AG08396 (cell line): ENCODE measurements around the gene CAPN8.
"Not testable (repeated sequence)": the region's sequence is repeated elsewhere in the genome, so short reads cannot be mapped to it uniquely, and the experiment has no call there.

Experiments used
- DNase-seq: peaks from one replicate; pipeline ENCODE4 v3.0.0; 2012; ENCODE audit warnings: low spot score, mixed read lengths

CAPN8 gene

DNA sequence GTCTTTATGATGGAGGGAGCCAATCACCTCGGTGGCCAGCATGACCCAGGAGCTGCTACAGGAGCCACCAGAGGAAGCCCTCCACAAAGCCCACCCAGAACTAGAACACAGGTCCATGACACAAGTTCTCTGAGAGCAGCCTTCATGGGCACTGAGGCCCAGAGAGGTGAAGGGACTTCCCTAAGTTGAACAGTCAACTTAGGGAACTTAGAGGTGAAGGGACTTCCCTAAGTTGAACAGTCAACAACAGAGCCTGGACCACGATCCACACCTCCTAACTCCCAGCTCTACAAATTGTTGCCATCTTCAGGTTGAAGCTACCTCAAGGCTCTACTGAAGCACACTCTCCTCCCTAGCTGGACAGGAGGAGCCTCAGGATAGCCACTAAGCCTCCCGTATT, 139.5 kb downstream of the CAPN8 start:
- no peak for DNase-seq

DNA sequence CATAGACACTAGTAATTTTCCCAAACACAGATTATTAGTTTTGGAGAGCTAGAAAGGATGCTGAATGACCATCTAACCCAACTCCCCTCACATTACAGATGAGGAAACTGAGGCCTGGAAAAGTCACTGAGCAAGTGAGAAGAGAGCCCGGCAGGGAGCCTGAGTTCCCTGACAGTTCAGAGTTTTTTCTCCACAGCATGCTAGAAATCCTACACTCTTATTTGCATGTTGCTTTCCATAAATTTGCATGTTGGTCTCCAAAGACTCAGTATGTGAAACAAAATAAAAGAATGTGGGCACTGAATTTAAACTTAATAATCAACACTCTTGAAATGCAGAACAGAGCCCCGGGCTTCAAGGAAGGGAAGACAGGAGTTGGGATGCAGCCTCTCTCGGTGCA, 140.0 kb downstream of the CAPN8 start:
- DNase-seq: no peak

DNA sequence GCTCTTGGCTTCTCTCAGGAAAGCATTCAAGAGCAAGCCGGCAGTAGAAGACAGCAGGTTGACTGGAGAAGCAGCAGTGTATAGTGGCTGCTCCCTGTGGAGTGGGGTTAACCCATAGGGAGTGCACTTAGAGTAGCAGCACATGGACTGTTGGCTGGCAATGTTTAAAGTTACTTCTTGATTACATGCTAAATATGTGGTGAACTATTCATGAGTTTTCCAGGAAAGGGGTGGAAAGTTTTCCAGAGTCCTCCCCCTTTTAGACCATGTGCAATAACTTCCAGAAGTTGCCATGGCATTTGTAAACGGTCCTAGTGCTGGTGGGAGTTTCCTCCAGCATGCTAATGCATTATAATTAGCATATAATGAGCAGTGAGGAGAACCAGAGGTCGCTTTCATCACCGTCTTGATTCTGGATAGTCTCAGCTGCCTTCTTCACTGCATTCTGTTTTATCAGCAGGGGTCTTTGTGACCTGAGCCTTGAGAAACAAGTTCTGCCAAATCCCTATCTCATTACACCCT, 140.5 kb downstream of the CAPN8 start:
- DNase-seq: no peak

DNA sequence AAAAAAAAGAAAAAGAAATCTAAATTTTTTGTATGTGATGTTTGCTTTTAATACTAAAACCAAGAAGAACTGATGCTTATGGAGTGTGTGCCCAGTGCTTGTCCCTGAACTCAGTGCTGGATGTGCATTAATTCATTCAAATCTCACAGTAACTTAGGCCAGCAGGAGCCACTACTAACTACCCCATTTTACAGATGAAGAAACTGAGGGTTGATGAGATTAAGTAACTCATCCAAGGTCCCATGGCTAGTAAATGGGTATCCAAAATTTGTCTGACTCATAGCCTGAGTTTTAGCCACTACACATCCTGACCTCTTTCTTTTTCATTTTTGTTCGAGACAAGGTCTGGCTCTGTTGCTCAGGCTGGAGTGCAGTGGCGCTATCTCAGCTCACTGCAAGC, 144.4 kb downstream of the CAPN8 start:
- no peak for DNase-seq

DNA sequence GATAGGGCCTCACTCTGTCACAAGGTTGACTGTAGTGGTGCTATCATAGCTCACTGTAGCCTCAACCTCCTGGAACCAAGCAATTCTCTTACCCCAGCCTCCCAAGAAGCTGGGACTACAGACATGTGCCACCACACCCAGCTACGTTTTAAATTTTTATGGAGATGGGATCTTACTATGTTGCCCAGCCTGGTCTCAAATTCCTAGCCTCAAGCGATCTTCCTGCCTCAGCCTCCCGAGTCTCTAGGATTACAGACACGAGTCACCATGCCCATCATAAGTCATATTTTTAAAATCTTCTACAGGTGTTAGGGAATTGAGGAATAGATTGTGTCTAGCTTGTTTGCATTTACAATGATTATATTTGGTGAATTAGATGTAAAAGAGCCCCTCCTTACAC, 145.3 kb downstream of the CAPN8 start:
- no peak for DNase-seq

DNA sequence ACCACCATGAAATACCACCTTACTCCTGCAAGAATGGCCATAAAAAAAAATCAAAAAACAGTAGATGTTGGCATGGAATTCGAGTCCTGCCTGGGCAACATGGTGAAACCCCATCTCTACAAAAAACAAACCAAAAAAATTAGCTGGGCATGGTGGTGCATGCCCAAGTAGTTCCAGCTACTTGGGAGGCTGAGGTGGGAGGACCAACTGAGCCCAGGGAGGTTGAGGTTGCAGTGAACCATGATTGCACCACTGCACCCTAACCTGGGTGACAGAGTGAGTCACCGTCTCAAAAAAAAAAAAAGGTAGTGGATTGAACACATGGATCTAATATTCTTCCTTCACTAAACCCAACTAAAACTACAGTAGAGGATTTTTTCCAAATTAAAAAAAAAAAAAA, 146.4 kb downstream of the CAPN8 start:
- no peak for DNase-seq

DNA sequence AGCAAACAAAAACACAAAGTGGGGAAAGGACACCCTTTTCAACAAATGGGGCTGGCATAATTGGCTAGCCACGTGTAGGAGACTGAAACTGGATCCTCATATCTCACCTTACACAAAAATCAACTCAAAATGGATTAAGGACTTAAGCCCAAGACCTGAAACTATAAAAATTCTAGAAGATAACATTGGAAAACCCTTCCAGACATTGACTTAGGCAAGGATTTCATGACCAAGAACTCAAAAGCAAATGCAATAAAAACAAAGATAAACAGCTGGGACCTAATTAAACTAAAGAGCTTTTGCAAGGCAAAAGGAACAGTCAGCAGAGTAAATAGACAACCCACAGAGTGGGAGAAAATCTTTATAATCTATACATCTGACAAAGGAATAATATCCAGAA, 146.9 kb downstream of the CAPN8 start:
- not testable (repeated sequence) for DNase-seq

DNA sequence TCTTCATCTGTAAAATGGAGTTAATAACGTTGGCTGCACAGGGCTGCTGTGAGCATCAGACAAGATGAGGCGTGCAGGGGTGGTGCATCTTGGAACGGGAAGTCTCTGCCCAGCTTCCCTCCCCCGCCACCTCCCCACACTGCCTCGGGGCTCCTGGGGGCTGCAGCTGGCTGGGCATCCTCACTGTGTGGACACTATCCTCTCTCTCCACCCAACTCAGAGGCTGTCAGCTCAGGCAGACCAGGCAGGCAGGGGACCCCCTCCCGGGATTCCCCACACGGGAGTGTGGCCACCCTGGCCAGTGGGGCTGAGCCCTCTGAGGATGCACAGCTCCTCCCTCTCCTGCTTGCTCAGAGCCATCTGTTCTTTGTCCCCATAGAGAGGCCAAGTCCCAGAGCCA, 149.6 kb downstream of the CAPN8 start:
- no peak for DNase-seq

DNA sequence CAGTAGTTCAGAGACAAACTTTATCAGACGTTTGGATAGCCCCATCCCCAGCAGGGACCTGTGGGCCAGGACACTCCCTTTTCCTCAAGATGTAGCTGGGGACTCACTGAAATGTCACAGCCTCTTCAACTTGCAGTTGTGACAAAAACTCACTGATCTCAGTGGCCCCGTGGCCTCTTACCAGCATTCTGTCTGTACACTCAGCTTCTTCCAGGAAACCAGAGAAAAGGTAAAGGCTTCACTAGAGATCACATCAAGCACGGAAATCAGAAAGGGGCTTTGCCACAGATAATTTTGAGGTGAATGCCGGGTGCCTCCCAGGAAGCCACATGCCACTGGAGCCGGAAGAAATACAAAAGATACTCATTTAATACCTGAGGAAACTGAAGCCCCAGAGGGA, 150.1 kb downstream of the CAPN8 start:
- no peak for DNase-seq

DNA sequence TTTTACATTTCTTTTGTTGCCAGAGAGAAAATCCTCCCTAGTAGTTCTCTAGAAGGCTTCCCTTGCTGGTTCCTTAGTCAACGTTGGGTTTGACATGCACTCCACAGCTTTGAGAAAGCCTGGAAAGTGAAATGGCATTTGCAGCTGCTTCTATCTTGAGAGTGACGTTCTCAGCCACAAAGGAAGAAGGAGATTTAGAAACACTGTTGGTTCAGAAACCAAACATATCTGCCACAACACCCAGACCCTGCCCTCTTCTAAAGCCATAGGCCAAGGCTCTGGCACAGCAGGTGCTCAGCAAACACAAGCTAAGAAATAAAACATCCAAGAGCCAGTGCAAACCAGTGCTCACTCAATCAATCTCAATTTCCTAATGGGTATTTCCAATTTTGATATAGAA, 150.9 kb downstream of the CAPN8 start:
- DNase-seq: no peak

DNA sequence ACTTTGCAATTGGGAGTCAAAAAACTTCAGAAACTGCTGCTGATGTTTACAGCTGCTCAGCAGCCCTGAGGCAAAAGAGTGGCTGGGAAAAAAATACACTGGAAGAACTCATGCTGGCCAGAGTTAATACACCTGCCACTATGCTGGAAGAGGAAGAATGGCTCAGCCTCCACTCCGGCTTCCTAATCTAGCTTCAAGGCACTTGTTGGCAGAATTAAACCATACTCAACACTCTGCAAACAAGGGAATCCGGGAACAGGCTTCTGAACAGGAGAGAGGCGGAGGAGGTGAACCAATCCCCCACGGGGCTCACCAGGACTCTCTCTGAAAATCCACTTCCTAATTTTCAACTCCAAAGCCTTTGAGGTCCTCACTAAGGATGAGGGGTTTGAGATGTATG, 152.2 kb downstream of the CAPN8 start:
- no peak for DNase-seq

DNA sequence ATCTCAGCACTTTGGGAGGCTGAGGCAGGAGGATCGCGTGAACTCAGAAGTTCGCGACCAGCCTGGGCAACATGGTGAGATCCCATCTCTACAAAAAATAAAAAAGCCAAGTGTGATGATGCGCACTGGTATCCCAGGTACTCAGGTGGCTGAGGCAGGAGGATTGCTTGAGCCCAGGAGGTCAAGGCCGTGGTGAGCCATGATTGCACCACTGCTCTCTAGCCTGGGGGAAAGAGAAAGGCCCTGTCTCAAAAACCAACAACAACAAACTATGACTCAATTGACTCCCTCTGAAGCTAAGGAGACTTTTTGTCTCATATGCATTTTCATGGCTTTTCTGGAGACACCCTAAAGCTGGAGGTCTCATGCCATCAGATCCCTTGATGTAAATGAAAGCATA, 153.4 kb downstream of the CAPN8 start:
- DNase-seq: no peak

DNA sequence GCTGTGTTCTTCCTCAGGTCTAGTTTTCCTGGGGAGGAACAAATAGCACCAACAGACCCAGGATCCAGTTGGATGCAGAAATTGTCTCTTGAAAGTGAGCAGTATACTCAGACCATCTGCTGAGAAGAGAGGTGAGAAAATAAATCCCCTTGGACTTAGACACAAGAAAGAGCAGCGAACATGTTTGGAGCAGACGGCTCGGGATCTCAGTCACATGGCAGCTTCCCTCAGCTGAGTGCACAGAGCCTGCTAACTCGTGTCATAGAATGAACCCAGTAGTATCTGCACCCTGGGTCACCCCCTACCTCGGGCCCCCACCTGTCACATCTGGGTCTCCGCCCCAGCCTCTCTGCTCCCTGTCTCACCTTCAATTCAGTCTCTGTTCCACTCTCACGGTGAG, 156.7 kb downstream of the CAPN8 start:
- no peak for DNase-seq

DNA sequence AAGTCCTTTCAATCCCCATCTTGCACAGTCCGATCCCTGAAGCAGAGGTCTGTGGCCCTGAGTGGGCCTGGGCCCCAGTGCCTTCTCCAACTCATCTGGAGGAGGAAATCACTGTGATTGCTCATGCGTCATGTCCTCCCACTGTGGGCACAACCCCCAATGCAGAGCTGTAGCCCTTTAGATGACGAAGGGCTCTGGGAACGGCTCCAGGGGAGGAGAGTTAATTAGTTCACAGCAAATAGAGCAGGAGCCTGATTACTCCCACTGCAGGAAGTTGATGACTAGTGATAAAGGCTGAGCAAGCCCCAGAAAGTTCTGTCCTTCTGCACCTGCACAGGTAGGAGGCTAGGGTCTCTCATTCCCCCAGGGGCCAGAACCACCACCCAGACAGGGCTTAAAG, 160.8 kb downstream of the CAPN8 start:
- peak; percentile 49 for DNase-seq

DNA sequence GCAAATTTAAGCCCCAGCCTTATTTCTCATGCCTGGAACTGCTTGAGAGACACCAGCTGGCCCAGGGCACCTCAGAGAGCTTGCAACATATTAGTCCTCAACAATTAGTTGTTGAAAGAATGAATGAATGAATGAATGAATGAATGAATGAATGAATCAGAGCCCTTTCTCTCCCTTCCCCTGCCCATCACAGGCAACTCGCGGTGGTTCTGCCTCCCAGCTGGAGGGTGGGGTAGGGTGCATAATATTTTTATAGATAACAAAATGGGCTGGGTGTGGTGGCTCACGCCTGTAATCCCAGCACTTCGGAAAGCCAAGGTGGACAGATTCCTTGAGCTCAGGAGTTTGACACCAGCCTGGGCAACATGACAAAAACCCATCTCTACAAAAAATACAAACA, 162.2 kb downstream of the CAPN8 start:
- DNase-seq: no peak

DNA sequence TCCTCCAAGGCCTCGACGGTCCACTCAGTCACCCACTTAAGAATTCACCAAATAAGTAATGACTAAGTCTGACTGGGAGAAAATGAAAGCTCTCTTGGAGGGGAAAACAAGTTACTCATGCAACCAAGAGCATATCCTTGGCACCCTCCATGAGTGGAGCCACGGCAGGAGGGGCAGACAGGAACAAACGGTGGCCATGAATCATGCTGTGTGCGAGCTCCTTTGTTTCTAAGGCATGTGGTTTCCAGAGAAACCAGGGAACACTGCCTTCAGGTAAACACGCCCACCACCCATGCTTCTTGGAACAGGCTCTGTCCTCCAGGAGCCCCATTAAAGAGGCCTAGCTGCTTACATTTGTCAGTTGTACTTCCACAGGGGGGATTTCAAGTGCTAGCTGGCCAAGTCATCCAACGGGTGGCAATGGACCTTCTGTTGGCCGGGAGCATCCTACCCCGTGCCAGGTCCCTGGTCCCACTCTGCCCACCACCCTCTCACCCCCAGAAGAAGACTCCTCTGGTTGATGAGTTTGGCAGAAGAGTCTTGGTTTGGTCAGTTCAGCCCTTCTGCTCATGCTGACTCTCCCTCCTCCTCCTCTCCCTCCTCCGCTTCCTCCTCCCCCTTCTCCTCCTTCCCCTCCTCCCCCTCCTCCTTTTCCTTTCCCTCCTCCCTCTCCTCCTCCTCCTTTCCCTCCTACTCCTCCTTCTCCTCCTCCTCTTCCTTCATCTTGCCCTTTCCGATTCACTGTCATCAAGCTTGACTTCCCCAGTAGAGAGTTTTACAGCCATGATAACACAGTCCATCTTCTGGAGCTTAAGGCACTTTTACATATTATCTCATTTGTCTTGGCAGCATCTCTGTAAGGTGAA, 164.7 kb downstream of the CAPN8 start:
- peak; percentile 78 for DNase-seq

DNA sequence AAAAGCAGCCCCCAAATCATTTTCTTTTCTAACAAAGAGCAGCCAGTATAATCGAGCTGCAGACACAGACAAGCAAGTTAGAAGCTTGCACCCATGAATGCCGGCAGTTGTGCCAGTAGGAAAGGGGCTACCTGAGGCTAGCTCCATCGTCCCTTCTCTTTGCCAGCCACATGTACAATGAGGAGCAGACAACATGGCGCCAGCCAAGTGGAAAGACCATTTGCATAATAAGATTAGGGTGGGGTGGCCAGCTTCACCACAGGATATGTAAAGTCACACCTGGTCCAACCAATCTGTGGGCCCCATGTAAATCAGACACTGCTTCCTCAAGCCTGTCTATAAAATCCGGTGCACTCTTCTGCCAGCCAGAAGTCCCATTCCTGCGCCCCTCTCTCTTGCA, 168.6 kb downstream of the CAPN8 start:
- DNase-seq: no peak

DNA sequence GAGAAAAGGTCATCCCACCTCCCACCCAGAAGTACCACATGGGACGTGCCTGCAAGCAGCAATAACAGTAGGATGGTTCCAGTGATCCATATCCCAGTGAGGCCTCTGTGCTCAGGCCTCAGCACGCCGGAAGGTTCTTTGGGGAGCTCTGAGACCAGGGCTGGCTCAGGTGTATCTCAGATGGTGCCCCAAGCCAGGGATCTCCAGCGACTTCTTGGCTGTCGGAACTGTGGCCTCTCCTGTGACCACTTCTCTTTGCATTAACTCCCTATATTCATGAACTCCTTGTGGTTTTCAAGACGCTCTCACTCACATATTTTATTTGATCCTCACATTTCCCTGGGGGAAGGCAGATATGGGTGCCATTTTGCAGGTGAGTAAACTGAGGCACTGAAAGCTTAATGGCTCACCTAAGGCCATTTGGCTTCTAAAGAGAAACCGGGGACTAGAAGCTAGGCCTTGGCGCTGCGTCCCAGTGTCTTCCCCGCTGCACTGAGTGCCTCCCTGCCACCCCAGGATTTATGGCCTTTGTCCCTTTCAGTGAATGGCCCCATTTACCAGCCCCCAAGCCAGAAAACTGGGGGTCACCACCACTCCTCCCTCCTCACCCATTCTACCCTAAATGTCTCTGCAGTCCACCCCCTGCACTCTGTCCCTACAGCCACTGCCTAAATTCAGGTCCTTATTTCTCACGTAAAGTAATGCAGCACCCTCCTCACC, 170.4 kb downstream of the CAPN8 start:
- no peak for DNase-seq

DNA sequence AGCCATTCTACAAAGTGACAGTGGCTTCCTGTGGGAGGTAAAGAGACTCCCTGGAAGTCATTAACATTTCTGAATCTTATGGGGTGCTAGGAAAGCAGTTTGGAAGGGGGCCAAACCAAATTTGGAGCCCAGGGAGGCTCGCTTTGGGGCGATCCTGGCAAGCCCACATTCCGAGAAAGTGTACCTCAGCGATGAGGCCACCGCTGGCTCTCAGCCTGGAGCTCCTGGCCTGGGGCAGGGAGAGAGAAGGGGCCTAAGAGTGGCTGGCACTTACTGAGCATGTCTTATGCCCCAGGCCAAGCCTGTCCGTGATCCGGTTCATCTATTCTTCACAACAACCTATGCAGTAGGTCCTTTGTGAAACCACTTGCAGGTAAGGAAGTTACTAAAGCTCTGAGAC, 173.5 kb downstream of the CAPN8 start:
- DNase-seq: no peak
